Central memory CD4-positive, alpha-beta T cell (primary cell): ENCODE results near the gene TTLL1.

Experiments
- DNase-seq: peaks from one replicate; pipeline ENCODE4 v3.0.0; 2022
- total RNA-seq, 3 experiments: gene quantifications; one replicate each; lab custom pipeline; 2026; lab: John Stamatoyannopoulos, UW

The TTLL1 gene
- total RNA-seq, result 1.7 to 9.1 (median 5.8) reads per million in 3 experiments

GRCh38 chr22:43088984-43089717, at the start of gene TTLL1:
TTLL1 (minus strand) TSS chr22:43089391; CDS start chr22:43075586, 13,805 bp downstream.
- DNase-seq, result peak; percentile 84

GRCh38 chr22:43136801-43137200, 47.6 kb upstream of the TTLL1 start:
- no peak for DNase-seq

- peak; percentile 14 for DNase-seq
Measured at GRCh38 chr22:43136255-43136654, 47.1 kb upstream of the TTLL1 start.

GRCh38 chr22:43135565-43135964, 46.4 kb upstream of the TTLL1 start:
- DNase-seq, result no peak

GRCh38 chr22:43134553-43134952, 45.4 kb upstream of the TTLL1 start:
- no peak for DNase-seq

GRCh38 chr22:43133401-43133800, 44.2 kb upstream of the TTLL1 start:
- no peak for DNase-seq

- DNase-seq, result no peak
Measured at GRCh38 chr22:43131773-43132501, 42.7 kb upstream of the TTLL1 start.

GRCh38 chr22:43129426-43130425, 40.5 kb upstream of the TTLL1 start:
- DNase-seq, result no peak

GRCh38 chr22:43128928-43129424, 39.8 kb upstream of the TTLL1 start:
- no peak for DNase-seq

- no peak for DNase-seq
Measured at GRCh38 chr22:43128116-43128515, 38.9 kb upstream of the TTLL1 start.

- no peak for DNase-seq
Measured at GRCh38 chr22:43127166-43127908, 38.1 kb upstream of the TTLL1 start.

- DNase-seq, result no peak
Measured at GRCh38 chr22:43126501-43127165, 37.4 kb upstream of the TTLL1 start.

GRCh38 chr22:43118953-43119458, 29.8 kb upstream of the TTLL1 start:
- no peak for DNase-seq

- no peak for DNase-seq
Measured at GRCh38 chr22:43118024-43118849, 29.0 kb upstream of the TTLL1 start.

- no peak for DNase-seq
Measured at GRCh38 chr22:43116932-43117331, 27.7 kb upstream of the TTLL1 start.

GRCh38 chr22:43114958-43115357, 25.8 kb upstream of the TTLL1 start:
- no peak for DNase-seq

GRCh38 chr22:43113526-43114251, 24.5 kb upstream of the TTLL1 start:
- DNase-seq, result no peak

- peak; percentile 51 for DNase-seq
Measured at GRCh38 chr22:43110927-43111623, 21.9 kb upstream of the TTLL1 start.

- peak; percentile 27 for DNase-seq
Measured at GRCh38 chr22:43110444-43110926, 21.3 kb upstream of the TTLL1 start, which contains the start of gene BIK. BIK (plus strand) TSS chr22:43110750; CDS start chr22:43124023, 13,273 bp downstream.
